Thymus (tissue), 11 donors: ENCODE data around the gene UPF1. TPM values are rescaled to one million over a fixed set of nuclear protein-coding genes. Genes with fewer than 3 reads are reported as not detected.
A peak's percentile ranks its signal among the peaks of the same experiment; 100 is the strongest.

Experiments
- DNase-seq, 9 donors: peaks; one replicate each; pipeline ENCODE4 v3.0.0-alpha.2; 2013; ENCODE audit warnings: low spot score in 9 of 9, low read depth in 6 of 9, missing footprints in 1 of 9
- H3K27ac ChIP-seq, 2 donors: one replicate each; pipeline ENCODE4 v1.5.1; 2013; ENCODE audit warnings: control low read depth in 1 of 2, low read depth in 1 of 2, low read length in 1 of 2, mild to moderate bottlenecking in 1 of 2, moderate library complexity in 1 of 2
- H3K27me3 ChIP-seq, 2 donors: one replicate each; pipeline ENCODE4 v1.5.1; 2013; ENCODE audit warnings: low read length in 1 of 2; ENCODE audit not compliant: control insufficient read depth in 2 of 2, insufficient read depth in 1 of 2
- H3K36me3 ChIP-seq, 2 donors: one replicate each; pipeline ENCODE4 v1.5.1; 2013; ENCODE audit warnings: low read length in 1 of 2, mild to moderate bottlenecking in 1 of 2, moderate library complexity in 1 of 2; ENCODE audit not compliant: control insufficient read depth in 2 of 2, insufficient read depth in 2 of 2
- H3K4me1 ChIP-seq, 2 donors: one replicate each; pipeline ENCODE4 v1.5.1; 2013; ENCODE audit warnings: low read length in 2 of 2; ENCODE audit not compliant: control insufficient read depth in 2 of 2, insufficient read depth in 2 of 2
- H3K4me3 ChIP-seq, 2 donors: one replicate each; pipeline ENCODE4 v1.5.1; 2013; ENCODE audit warnings: low read length in 2 of 2, control low read depth in 1 of 2, mild to moderate bottlenecking in 1 of 2
- H3K9me3 ChIP-seq, 2 donors: one replicate each; pipeline ENCODE4 v1.5.1; 2013; ENCODE audit warnings: low read length in 1 of 2, mild to moderate bottlenecking in 1 of 2; ENCODE audit not compliant: control insufficient read depth in 2 of 2, insufficient read depth in 1 of 2
- WGBS: extraction: QIAGEN DNeasy Blood & Tissue Kit; methylation state at CpG from one replicate; pipeline ENCODE4 v1.1.7; 2013; 5-methylcytosine and 5-hydroxymethylcytosine counted together
- polyA plus RNA-seq: library from polyadenylated mRNA; stranded (reverse); fragments of 200-250 nt; gene quantifications from one replicate; pipeline ENCODE4 v1.2.3, GENCODE V29; 2013
- total RNA-seq: library from RNA; stranded (reverse); fragments of 120-200 nt; gene quantifications from one replicate; pipeline ENCODE4 v1.2.4, GENCODE V29; 2013
- donor health status: healthy.

UPF1 gene
- total and polyA plus RNA-seq, 2 donors = 25.4 to 61.0 TPM

GRCh38 chr19:18858906-18859646, 27.3 kb downstream of the UPF1 start:
- peaks cover 0 to 21% of the 10 kb centered on the region in 2 donors for H3K4me1 ChIP-seq
- H3K27me3 ChIP-seq = no peaks in the 10 kb centered on the region
- no peaks in the 10 kb centered on the region for H3K9me3 ChIP-seq
- 97% methylated on average over 21 of the region's 21 CpGs for WGBS
- no peak overlapping the region for H3K4me3 ChIP-seq
- peaks cover 99 to 100% of the 10 kb centered on the region in 2 donors for H3K36me3 ChIP-seq
- no peak overlapping the region for H3K27ac ChIP-seq
- no peak for DNase-seq

DNA sequence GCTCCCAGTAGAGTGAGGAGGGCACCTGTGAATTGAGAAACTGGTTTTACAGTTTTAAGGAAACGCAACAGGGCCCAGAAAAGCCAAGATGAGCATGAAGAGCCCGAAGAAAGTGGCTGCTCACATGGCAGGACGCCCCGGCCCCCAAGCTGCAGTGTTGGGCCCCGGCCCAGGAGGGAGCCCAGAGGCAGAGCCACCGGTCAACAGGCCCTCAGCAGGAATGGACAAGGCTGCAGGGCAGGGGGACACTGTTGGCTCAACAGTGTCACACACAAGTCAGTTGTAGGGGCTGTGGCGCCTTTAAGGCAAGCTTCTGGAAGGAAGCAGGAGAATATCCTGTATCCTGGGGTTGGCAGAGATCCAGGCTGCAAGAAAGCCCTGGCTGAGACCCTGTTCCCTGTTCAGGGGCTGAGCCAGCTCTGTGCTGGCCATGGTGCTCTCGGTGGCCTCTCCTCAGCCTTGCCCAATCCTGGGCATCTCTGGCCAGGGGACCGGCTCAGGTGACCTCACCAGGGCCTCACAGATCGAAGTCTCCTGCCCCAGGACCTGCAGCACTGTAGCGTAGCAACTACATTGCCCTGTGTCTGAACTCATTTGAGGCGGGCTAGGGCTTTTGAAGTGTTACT, 28.0 kb downstream of the UPF1 start:
- H3K36me3 ChIP-seq = peaks cover 98% of the 10 kb centered on the region in 2 donors
- no peak overlapping the region for H3K4me3 ChIP-seq
- peak overlapping the region in 1 of 2 donors; percentile 17 for H3K27ac ChIP-seq
- no peaks in the 10 kb centered on the region for H3K27me3 ChIP-seq
- DNase-seq = no peak
- 96% methylated on average over 12 of the region's 12 CpGs for WGBS
- H3K4me1 ChIP-seq = peaks cover 0 to 21% of the 10 kb centered on the region in 2 donors
- no peaks in the 10 kb centered on the region for H3K9me3 ChIP-seq

DNA sequence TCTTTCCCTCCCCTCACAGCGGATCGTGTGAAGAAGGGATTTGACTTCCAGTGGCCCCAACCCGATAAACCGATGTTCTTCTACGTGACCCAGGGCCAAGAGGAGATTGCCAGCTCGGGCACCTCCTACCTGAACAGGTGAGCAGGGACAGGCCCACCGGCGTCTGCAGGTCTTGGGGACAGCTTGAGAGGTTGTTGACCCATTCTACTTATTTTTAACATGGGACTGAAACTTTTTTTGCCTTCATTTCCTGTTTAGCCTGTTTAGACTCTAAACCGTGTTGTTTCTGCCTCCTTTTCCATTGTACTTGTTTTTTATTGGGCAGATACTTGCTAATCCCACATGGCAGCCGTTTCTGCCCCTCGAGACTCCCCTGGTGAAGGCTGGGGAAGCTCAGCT, 28.5 kb downstream of the UPF1 start:
- Histone ChIP-seq H3K4me1 (peaks cover 0 to 21% of the 10 kb centered on the region in 2 donors), H3K27me3 (no peaks in the 10 kb centered on the region), H3K27ac (peak overlapping the region in 1 of 2 donors; percentile 19), H3K9me3 (no peaks in the 10 kb centered on the region), H3K36me3 (peaks cover 98% of the 10 kb centered on the region in 2 donors), H3K4me3 (no peak overlapping the region)
- 95% methylated on average over 11 of the region's 11 CpGs for WGBS
- DNase-seq = no peak

DNA sequence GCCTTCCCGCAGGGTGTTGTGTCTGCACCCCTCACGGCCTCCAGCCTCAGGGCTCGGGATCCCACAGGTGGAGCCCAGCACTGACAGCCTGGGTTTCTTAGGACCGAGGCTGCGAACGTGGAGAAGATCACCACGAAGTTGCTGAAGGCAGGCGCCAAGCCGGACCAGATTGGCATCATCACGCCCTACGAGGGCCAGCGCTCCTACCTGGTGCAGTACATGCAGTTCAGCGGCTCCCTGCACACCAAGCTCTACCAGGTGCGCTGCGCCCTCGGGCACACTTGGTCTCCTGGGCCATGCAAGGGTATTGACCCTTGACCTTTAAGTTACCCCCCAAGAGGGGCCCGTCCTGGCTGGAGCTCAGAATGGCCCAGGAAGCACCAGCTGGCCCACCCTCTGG, 29.0 kb downstream of the UPF1 start:
- H3K9me3 ChIP-seq = no peaks in the 10 kb centered on the region
- peaks cover 98% of the 10 kb centered on the region in 2 donors for H3K36me3 ChIP-seq
- H3K27ac ChIP-seq = no peak overlapping the region
- H3K4me1 ChIP-seq = peaks cover 0 to 21% of the 10 kb centered on the region in 2 donors
- no peak for DNase-seq
- WGBS = 98% methylated on average over 17 of the region's 17 CpGs
- no peaks in the 10 kb centered on the region for H3K27me3 ChIP-seq
- no peak overlapping the region for H3K4me3 ChIP-seq

DNA sequence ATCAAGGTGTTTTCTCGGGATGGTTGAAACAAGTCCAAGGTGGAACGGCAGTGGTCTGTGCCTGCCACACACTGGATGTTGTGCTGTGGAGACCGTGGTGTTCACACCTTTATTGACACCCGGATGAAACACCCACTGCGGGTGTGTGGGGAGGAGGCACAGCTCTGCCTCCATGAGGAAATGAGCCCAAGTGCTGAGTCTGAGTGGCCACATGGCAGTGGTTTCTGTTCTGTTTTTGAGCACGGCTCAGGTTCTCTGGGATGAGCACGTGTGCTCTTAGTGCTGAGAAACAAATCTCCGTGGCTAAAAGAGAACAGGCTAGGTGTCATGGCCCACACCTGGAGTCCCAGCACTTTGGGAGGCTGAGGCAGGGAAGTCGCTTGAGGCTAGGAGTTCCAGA, 29.5 kb downstream of the UPF1 start:
- Histone ChIP-seq H3K9me3 (no peaks in the 10 kb centered on the region), H3K36me3 (peaks cover 98% of the 10 kb centered on the region in 2 donors), H3K4me3 (no peak overlapping the region), H3K27ac (no peak overlapping the region), H3K4me1 (peaks cover 0 to 21% of the 10 kb centered on the region in 2 donors), H3K27me3 (no peaks in the 10 kb centered on the region)
- no peak for DNase-seq
- 92% methylated on average over 9 of the region's 9 CpGs for WGBS

- peaks cover 0 to 21% of the 10 kb centered on the region in 2 donors for H3K4me1 ChIP-seq
- H3K27ac ChIP-seq = no peak overlapping the region
- H3K27me3 ChIP-seq = no peaks in the 10 kb centered on the region
- DNase-seq = no peak
- 96% methylated on average over 12 of the region's 12 CpGs for WGBS
- peaks cover 97 to 98% of the 10 kb centered on the region in 2 donors for H3K36me3 ChIP-seq
- H3K9me3 ChIP-seq = no peaks in the 10 kb centered on the region
- no peak overlapping the region for H3K4me3 ChIP-seq
Measured at GRCh38 chr19:18861917-18862316, 30.2 kb downstream of the UPF1 start.

DNA sequence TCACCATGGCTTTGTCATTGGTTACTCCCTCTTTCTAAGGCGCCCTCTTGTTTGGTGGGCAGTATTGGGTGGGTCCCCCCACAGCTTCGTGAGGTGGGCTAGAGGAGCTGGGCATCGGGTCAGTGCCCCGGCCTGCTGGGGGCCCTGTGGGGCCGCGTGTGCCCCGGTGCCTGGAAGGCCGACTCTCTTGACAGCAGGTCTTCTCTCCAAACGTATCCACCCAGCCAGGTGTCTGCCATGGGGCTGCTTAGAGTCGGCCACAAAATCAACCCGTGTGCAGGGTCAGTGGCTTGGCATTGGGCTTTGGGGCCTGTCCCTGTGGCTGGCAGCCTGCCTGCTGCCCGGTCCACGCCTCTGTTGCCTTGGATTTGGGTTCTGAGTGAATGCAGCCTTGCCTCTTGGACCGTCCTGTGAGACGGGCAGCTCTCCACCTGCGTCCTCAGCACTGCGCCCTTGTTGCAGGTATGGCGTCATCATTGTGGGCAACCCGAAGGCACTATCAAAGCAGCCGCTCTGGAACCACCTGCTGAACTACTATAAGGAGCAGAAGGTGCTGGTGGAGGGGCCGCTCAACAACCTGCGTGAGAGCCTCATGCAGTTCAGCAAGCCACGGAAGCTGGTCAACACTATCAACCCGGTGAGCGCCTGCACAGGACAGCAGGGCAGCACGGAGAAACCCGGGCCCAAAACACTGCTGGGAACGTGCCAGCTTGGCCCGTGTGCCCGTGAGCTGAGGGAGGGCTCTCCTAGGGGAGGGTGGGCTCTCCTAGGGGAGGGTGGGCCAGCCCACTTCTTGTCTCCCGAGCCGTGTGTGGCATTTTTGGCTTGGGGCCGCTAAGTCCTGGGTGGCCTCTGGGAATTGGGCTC, 31.4 kb downstream of the UPF1 start:
- peaks cover 0 to 21% of the 10 kb centered on the region in 2 donors for H3K4me1 ChIP-seq
- no peaks in the 10 kb centered on the region for H3K9me3 ChIP-seq
- no peak overlapping the region for H3K4me3 ChIP-seq
- WGBS = 96% methylated on average over 33 of the region's 33 CpGs
- H3K27ac ChIP-seq = no peak overlapping the region
- H3K27me3 ChIP-seq = peaks cover 5 to 12% of the 10 kb centered on the region in 2 donors
- H3K36me3 ChIP-seq = peaks cover 96 to 98% of the 10 kb centered on the region in 2 donors
- DNase-seq = no peak

DNA sequence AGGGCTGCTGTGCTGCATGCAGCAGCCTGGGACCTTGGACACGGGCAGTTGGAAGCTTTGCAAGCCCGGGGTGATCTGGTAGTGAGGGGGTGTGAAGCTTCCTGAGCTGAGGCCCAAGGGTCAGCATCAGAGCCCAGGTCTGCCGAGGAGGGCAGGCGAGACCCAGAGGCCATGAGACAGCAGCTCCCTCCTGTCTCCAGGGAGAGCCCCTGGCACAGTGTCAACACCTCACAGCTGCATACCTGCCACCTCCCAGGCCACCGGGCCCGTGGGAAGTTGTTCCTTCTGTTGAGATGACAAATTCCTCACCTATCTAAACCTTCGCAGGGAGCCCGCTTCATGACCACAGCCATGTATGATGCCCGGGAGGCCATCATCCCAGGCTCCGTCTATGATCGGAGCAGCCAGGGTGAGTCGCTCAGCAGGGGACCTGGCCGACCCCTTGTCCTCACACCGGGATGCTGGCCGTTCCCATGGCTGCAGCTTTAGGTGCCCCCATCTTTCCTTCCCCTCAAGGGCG, 32.1 kb downstream of the UPF1 start:
- Histone ChIP-seq H3K4me3 (no peak overlapping the region), H3K4me1 (peaks cover 0 to 17% of the 10 kb centered on the region in 2 donors), H3K27me3 (peaks cover 12 to 18% of the 10 kb centered on the region in 2 donors), H3K27ac (no peak overlapping the region), H3K9me3 (no peaks in the 10 kb centered on the region), H3K36me3 (peaks cover 91 to 96% of the 10 kb centered on the region in 2 donors)
- 93% methylated on average over 16 of the region's 16 CpGs for WGBS
- no peak for DNase-seq
